ENCODE data around the gene TTLL6. TPM values are rescaled to one million over a fixed set of nuclear protein-coding genes. Genes with fewer than 3 reads are reported as not detected.
"Not testable (repeated sequence)": the region's sequence is repeated elsewhere in the genome, so short reads cannot be mapped to it uniquely, and the experiment has no call there.

The TTLL6 gene
- total and polyA plus RNA-seq, 2 donors = 0.41 to 0.42 TPM

DNA sequence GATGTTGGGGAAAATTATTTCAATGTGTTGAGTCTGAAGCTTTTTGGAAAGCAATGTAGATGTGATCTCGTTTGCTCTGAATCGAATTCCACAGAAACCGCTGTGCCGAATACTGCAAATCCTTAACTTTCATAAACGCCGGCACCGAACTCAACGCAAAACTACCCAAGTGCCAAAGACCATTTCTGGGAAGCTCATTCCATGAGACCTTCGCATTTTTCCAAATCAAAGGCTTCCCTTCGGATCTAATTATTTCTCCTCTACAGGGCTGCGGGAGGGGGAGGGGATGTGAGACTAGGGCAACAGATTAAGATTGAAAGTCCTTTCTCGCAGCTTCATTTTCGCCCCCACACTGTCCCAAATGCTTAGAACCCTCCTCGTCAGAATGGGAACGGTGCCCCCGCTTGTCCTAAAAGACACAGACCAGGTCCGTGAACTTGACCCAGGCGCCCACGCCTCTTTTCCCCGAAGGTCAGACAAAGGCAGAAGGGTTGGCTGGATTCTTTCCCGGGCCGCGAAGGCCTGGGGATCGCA lies 98.7 kb downstream of the TTLL6 start:
- H3K27ac ChIP-seq (ENCODE audit: low read depth in 1 of 2, low read length in 1 of 2) = no peak overlapping the region
- 11% methylated on average over 24 of the region's 24 CpGs for WGBS
- peak in 1 of 9 donors; percentile 36 for DNase-seq (ENCODE audit: low read depth in 6 of 9, low spot score in 9 of 9)
- peaks cover 64 to 97% of the 10 kb centered on the region in 2 donors for H3K27me3 ChIP-seq (ENCODE audit: control insufficient read depth in 2 of 2, insufficient read depth in 1 of 2, low read length in 1 of 2)
- H3K9me3 ChIP-seq (ENCODE audit: control insufficient read depth in 2 of 2, insufficient read depth in 1 of 2, low read length in 1 of 2) = peaks cover 0 to 9% of the 10 kb centered on the region in 2 donors
- H3K36me3 ChIP-seq (ENCODE audit: control insufficient read depth in 2 of 2, insufficient read depth in 2 of 2, low read length in 1 of 2) = no peaks in the 10 kb centered on the region
- H3K4me1 ChIP-seq (ENCODE audit: control insufficient read depth in 2 of 2, insufficient read depth in 2 of 2, low read length in 2 of 2) = peaks cover 0 to 18% of the 10 kb centered on the region in 2 donors
- no peak overlapping the region for H3K4me3 ChIP-seq (ENCODE audit: low read length in 2 of 2)

DNA sequence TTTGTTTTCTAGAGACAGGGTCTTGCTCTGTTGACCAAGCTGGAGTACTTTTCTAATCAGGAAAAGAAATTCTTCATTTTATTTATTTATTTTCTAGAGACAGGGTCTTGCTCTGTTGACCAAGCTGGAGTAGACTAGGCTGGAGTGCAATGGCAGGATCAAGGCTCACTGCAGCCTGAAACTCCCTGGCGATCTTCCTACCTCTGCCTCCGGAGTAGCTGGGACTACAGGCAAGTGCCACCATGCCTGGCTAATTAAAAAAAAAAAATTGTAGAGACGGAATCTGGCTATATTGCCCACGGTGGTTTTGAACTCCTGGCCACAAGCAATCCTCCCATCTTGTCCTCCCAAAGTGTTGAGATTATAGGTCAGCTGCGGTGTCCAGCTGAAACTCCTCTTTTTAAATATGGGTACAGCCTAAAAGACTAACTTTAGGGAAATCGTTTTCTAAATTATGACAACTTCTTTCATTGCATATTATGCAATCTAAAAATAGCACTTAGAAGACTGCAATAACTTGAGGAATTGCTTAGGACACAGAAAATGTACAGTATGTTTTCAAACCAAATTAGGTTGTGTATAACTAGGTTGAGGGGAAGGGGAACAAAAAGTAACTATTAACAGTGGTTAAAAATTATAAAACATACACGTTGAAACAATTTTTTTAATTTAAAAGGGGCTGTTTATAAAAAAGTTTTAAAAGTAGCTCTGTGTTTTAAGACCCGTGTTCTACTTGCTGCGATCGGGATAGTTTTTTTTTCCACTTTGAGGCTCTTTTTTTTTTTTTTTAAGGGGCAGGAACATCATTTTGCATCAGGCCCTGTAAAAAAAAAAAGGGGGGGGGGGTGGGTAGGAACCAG lies 99.4 kb downstream of the TTLL6 start:
- 14% methylated on average over 10 of the region's 10 CpGs for WGBS
- DNase-seq (ENCODE audit: low read depth in 6 of 9, low spot score in 9 of 9) = no peak

DNA sequence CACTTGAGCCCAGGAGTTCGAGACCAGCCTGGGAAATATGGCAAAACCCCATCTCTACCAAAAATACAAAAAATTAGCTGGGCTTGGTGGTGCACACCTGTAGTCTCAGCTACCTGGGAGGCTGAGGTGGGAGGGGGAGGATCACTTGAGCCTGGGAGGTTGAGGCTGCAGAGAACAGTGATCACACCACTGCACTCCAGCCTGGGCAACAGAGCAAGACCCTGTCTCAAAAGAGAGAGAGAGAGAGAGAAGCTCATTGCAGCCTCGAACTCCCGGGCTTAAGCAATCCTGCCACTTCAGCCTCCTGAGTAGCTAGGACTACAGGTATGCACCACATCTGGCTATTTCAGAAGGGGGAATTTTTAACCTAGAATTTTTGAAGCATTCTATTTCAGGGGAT lies 100.5 kb downstream of the TTLL6 start:
- H3K36me3 ChIP-seq (ENCODE audit: control insufficient read depth in 2 of 2, insufficient read depth in 2 of 2, low read length in 1 of 2); DNase-seq (ENCODE audit: low read depth in 6 of 9, low spot score in 9 of 9); H3K27ac ChIP-seq (ENCODE audit: low read depth in 1 of 2, low read length in 1 of 2); H3K9me3 ChIP-seq (ENCODE audit: control insufficient read depth in 2 of 2, insufficient read depth in 1 of 2, low read length in 1 of 2); H3K4me3 ChIP-seq (ENCODE audit: low read length in 2 of 2): not testable (repeated sequence)
- H3K4me1 ChIP-seq (ENCODE audit: control insufficient read depth in 2 of 2, insufficient read depth in 2 of 2, low read length in 2 of 2) = peaks cover 0 to 11% of the 10 kb centered on the region in 2 donors
- H3K27me3 ChIP-seq (ENCODE audit: control insufficient read depth in 2 of 2, insufficient read depth in 1 of 2, low read length in 1 of 2) = peaks cover 47 to 93% of the 10 kb centered on the region in 2 donors
- 88% methylated on average over 3 of the region's 3 CpGs for WGBS

More for the DNA sequence above, 99.4 kb downstream of the TTLL6 start:
- Histone ChIP-seq H3K4me3 (ENCODE audit: low read length in 2 of 2) (no peak overlapping the region), H3K27me3 (ENCODE audit: control insufficient read depth in 2 of 2, insufficient read depth in 1 of 2, low read length in 1 of 2) (peaks cover 57 to 95% of the 10 kb centered on the region in 2 donors), H3K4me1 (ENCODE audit: control insufficient read depth in 2 of 2, insufficient read depth in 2 of 2, low read length in 2 of 2) (peaks cover 0 to 11% of the 10 kb centered on the region in 2 donors), H3K36me3 (ENCODE audit: control insufficient read depth in 2 of 2, insufficient read depth in 2 of 2, low read length in 1 of 2) (no peaks in the 10 kb centered on the region), H3K27ac (ENCODE audit: low read depth in 1 of 2, low read length in 1 of 2) (no peak overlapping the region), H3K9me3 (ENCODE audit: control insufficient read depth in 2 of 2, insufficient read depth in 1 of 2, low read length in 1 of 2) (peaks cover 0 to 9% of the 10 kb centered on the region in 2 donors)

DNA sequence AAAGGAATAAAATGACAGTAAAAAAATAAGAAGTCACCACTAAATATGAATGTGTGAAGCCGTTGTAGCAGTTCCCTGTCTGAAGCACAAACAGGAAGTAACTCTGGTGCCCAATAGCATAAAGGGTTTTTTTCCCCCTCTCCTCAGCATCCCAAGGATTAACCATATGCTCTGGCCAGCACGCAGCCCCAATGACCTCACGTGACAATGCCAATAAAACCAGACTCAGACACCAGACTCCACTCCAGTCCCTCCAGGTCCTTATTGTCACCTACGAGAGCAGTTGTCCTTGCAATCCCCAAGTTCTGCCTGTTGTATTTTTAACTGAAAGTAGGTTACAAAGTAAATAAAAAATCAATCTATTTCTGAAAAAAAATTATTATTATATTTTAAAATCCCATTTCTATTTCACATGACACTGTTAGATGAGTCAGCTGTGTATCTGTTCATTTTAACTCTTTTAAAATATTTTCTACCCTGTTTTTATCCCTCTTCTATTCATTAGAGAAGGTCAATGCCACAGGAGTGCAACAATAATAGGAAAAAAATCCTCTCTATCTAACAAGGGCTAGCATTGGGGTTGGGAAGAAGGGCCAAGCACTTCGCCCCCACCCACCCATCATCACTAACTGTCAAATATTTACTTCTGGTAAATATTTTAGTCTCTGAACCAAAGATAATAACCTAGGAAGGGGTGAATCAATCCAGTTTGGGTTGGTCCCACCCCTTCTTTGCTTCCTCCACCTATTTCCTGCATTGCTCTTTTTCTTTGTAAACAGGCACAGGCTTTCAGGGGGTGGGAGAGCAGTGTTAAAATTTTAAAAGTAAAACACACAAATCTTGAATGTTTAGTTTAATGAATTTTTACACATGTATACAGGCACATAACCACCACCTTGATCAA lies 101.3 kb downstream of the TTLL6 start:
- H3K4me1 ChIP-seq (ENCODE audit: control insufficient read depth in 2 of 2, insufficient read depth in 2 of 2, low read length in 2 of 2) = peaks cover 0 to 11% of the 10 kb centered on the region in 2 donors
- H3K27ac ChIP-seq (ENCODE audit: low read depth in 1 of 2, low read length in 1 of 2) = no peak overlapping the region
- H3K9me3 ChIP-seq (ENCODE audit: control insufficient read depth in 2 of 2, insufficient read depth in 1 of 2, low read length in 1 of 2) = peaks cover 0 to 4% of the 10 kb centered on the region in 2 donors
- peaks cover 45 to 92% of the 10 kb centered on the region in 2 donors for H3K27me3 ChIP-seq (ENCODE audit: control insufficient read depth in 2 of 2, insufficient read depth in 1 of 2, low read length in 1 of 2)
- WGBS = 59% methylated on average over 5 of the region's 5 CpGs
- H3K36me3 ChIP-seq (ENCODE audit: control insufficient read depth in 2 of 2, insufficient read depth in 2 of 2, low read length in 1 of 2) = no peaks in the 10 kb centered on the region
- DNase-seq (ENCODE audit: low read depth in 6 of 9, low spot score in 9 of 9) = no peak
- H3K4me3 ChIP-seq (ENCODE audit: low read length in 2 of 2) = no peak overlapping the region

Other genes with a start within 250 kb of the TTLL6 start
- 0.90 TPM for gene HOXB4, start 238.9 kb downstream of the TTLL6 start, total RNA-seq
- gene HOXB4, start 238.9 kb downstream of the TTLL6 start, polyA plus RNA-seq = 1.5 TPM
- gene HOXB3, start 227.0 kb downstream of the TTLL6 start, total RNA-seq = 1.5 TPM
- 3.3 TPM for gene HOXB3, start 227.0 kb downstream of the TTLL6 start, polyA plus RNA-seq
- not detected for gene HOXB5, start 223.4 kb downstream of the TTLL6 start, total RNA-seq
- 0.16 TPM for gene HOXB5, start 223.4 kb downstream of the TTLL6 start, polyA plus RNA-seq
- gene HOXB6, start 212.2 kb downstream of the TTLL6 start, total RNA-seq = 0.19 TPM
- gene HOXB6, start 212.2 kb downstream of the TTLL6 start, polyA plus RNA-seq = 1.0 TPM
- 0.09 TPM for gene HOXB7, start 206.2 kb downstream of the TTLL6 start, total RNA-seq
- 1.0 TPM for gene HOXB7, start 206.2 kb downstream of the TTLL6 start, polyA plus RNA-seq
- gene HOXB8, start 201.9 kb downstream of the TTLL6 start, total RNA-seq = not detected
- gene HOXB8, start 201.9 kb downstream of the TTLL6 start, polyA plus RNA-seq = 0.07 TPM
- gene HOXB9, start 190.9 kb downstream of the TTLL6 start, total RNA-seq = 0.05 TPM
- gene HOXB9, start 190.9 kb downstream of the TTLL6 start, polyA plus RNA-seq = 0.27 TPM
- gene PRAC1, start 94.7 kb downstream of the TTLL6 start, total RNA-seq = not detected
- 0.91 TPM for gene PRAC1, start 94.7 kb downstream of the TTLL6 start, polyA plus RNA-seq
- not detected for gene PRAC2, start 94.0 kb downstream of the TTLL6 start, total RNA-seq
- 0.07 TPM for gene PRAC2, start 94.0 kb downstream of the TTLL6 start, polyA plus RNA-seq
- 0.24 TPM for gene HOXB13, start 88.5 kb downstream of the TTLL6 start, total RNA-seq
- 0.32 TPM for gene HOXB13, start 88.5 kb downstream of the TTLL6 start, polyA plus RNA-seq
- gene CALCOCO2, start 13.8 kb upstream of the TTLL6 start, total RNA-seq = 30.8 TPM
- 90.6 TPM for gene CALCOCO2, start 13.8 kb upstream of the TTLL6 start, polyA plus RNA-seq
- 79.4 TPM for gene ATP5MC1, start 75.6 kb upstream of the TTLL6 start, total RNA-seq
- 157 TPM for gene ATP5MC1, start 75.6 kb upstream of the TTLL6 start, polyA plus RNA-seq
- 44.7 TPM for gene UBE2Z, start 91.2 kb upstream of the TTLL6 start, total RNA-seq
- 73.4 TPM for gene UBE2Z, start 91.2 kb upstream of the TTLL6 start, polyA plus RNA-seq
- gene SNF8, start 127.6 kb upstream of the TTLL6 start, total RNA-seq = 74.9 TPM
- gene SNF8, start 127.6 kb upstream of the TTLL6 start, polyA plus RNA-seq = 92.2 TPM
- gene GIP, start 151.4 kb upstream of the TTLL6 start, total RNA-seq = 0.57 TPM
- gene GIP, start 151.4 kb upstream of the TTLL6 start, polyA plus RNA-seq = 1.9 TPM
- gene IGF2BP1, start 180.2 kb upstream of the TTLL6 start, total RNA-seq = 10.9 TPM
- gene IGF2BP1, start 180.2 kb upstream of the TTLL6 start, polyA plus RNA-seq = 0.07 TPM